Stimulated activated CD4-positive, alpha-beta T cell treated with anti-CD3 and anti-CD28 coated beads, Interleukin-12 subunit alpha, Interleukin-12 subunit beta, amount 100 ng/mL, for 4 hours (primary cell): Measurements from ENCODE around the gene ARMH1.

ENCODE experiments used
- DNase-seq: peaks from one replicate; pipeline ENCODE4 v3.0.0-alpha.2; 2020

ARMH1 gene

DNA sequence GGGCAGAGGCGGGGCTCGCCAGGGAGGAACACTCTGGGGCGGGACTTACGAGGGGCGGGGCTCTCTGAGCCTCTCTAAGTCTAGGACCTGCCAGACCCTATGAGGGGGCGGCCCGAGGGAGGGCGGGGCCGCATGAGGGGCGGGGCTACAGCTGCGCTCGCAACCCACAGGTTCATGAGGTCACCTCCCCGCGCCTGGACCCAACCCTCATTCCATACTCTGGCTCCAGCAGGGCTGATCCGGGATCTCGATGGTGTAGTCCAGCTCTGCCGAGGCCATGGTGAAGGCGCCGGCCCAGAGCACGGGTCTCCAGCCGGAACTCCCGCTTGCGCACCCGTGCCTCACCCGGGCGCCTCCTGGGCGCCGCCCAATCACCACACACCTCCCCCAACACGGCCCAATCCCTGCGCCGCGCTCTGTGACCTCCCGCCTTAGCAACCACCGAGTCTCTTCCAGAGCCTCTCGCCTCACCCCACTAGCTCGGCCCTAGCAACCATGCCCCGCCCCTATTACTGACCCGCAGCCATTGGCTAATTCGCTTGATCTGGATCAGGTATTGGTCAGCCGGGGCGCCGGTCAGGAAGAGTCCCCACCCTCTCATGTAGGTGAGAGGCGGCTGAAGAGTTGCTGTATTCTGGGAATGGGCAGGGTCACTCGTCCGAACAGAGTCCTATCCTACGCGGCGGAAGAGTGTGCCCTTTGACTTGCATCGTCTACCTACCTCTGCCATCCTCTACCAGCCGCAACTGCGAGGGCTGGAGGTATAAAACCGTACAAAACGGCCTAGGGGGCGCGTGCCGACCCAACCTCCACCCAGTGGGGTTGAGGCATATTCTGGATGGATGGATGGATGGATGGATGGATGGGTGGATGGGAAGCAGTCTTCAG lies at the start of gene ARMH1, which contains the start of gene TMEM53:
TSS of gene ARMH1 (plus strand) at position 602 of the 888 bp plus-strand sequence. CDS start 14,984 bp downstream, outside the sequence.
TSS of gene TMEM53 (minus strand) at position 369 of the 888 bp plus-strand sequence. CDS start at position 279, 90 bp downstream.
- peak; percentile 94 for DNase-seq

DNA sequence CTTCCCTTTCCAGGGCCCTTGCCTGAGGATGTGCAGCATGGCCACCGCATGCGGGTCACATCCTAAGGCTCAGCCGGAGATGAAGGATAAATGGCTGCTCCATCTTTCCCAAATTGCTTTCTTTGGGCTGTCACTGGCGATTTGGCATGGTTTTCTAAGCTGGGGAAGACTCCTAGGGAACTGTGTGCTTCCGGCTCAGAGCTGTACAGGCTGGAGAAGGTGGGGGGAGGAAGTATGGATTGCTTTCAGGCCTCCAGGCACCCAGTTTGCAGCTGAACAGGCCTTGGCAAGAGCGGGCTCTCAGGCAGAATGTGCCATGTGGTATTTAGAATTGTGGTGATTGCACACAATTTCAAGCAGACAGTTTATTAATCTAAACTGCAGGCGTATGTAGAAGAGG lies 49.2 kb upstream of the ARMH1 start:
- DNase-seq: no peak

DNA sequence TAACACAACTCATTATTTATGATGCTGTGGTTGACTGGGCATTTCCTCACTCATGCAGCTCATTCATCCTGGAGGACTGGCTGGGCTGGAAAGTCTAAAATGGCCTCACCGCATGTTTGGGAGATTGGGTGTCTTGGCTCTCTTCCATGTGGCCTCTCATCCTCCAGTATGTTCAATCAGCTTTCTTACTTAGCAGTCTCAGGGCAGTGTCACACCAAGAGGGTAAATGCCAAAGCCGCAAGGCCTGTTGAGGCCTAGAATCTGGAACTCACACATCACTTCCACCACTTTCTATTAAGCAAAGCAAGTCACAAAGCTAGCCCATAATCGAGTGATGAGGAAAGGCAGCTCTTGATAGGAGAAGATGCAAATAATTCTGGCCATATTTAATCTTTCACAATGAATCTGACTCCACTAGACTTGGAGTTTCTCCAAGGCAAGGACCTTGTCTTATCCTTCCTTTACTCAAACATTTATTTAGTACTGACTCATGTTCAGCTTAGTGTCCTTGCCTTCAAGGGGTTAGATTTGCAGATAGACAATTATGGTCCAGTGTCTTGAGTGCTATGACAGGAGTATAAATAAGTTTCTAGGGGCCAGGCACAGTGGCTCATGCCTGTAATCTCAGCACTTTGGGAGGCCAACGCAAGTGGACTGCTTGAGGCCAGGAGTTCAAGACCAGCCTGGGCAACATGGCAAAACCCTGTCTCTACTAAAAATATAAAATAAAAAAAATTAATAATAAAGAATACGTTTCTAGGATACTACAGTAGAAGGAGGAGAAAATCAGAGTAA lies 45.4 kb upstream of the ARMH1 start:
- no peak for DNase-seq

DNA sequence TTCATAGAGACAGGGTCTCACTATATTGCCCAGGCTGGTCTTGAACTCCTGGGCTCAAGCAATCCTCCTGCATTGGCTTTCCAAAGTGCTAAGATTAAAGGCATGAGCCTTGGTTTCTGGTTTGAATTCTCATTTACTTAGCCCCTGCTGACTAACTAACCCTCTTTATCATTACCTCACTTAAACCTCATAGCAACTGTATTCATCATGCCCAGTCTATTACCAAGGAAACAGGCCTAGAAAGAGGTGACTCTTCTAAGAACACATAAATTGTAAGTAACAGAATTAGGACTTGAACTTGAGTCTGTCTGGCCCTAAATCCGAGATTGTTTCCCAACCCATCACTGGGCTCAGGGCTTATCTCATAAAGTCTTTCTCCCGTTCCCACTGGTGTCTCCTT lies 44.4 kb upstream of the ARMH1 start:
- DNase-seq: no peak

DNA sequence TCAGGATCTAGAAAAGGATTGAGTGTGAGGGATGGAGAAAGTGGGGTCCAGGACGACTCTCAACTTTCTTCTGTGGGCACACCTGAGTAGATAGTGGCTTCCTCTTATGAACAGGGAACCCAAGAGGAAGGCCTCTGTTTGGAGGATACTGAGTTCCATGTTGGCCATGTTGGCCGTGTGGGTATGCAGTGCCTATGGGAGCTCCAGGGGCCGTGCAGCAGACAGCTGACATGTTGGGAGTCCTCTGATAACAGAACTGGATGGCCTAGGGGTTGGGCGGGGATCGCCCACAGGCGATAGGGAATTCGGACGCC lies 43.2 kb upstream of the ARMH1 start:
- DNase-seq: no peak

DNA sequence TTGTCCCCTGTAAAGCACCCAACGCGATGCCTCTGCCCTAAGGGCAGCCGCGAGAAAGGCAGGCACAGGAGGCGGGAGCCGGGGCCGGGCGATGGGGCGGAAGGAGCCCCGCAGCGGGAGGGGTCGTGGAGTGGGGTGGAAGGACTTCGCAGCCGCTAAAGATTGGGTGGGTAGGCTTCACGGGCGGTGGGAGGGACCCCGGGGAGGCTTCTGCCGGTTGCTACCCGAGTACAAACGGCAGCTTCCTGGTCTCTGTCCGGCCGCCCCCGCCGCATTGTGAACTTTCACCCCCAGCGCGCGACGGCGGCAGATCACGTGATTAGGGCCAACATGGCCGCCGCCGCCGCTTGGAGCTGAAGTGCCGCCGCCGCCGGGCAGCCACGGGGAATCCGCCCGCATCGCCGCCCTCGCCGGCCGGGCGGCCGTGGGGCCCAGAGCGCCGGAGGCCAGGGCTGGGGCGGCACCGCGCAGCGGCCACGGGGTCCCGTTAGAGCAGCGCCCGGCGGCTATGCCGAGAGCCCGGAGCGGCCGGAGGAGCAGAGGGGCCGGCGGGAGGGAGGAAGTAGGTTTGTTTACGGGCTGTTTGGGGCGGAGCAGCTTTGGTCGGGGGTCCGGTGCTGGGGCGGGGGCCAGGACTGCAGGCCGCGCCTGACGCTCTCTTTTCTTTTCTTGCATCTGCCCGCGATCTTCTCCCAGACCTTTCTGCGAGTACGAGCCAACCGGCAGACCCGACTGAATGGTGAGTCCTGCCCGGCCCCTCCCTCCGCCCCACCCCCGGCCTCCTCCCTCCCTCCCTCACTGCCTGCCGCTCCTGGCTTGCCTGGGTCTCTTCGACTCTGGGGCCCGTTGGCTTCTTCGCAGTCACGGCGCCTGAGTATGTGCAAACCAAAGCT lies 42.6 kb upstream of the ARMH1 start:
- DNase-seq: peak; percentile 90

DNA sequence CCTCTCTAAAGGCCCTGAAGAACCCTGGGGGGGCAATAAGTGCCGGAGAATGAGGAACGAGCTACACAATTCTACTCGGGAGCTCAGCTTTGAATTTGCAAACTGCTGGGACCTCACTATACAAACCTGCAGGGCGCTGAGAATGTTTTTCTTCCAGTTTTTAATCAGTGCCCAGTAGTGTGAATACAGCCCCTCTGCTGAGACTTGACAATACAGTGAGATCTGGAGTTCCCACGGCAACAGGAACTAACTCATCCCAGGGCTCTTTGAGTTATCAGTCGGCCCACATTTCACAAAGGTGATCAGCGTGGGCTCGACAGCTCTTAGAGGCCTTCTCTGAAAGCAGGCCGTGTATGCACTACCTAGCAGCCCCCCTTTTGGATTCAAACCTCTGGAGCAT lies 41.9 kb upstream of the ARMH1 start:
- no peak for DNase-seq

DNA sequence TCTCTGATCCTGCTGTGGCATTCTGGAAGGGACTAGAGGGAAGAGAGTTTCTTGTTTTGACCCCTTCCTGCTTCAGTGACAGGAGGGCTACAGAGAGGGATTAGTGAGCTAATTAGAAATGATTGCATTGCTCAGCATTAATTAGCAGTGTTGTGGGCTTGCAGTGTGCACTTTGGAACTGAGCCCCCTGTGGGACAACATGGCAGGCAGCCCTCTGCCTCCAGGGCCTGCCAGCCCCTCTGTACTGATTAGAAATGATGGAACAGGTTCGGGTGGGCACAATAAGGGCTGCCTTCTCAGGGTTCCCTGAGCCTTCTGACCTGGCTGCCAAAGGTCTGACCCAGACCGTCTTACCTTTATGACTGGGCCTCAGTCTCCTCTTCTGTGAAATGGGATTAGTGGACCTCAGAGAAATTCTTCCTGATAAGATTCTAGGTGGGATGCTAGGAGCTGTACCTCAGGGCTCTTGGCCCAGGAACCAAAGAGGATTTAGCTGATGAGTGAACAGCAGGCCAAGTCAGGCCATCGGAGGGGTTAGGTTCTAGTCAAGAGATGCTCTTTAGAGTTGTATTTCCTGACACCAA lies 39.8 kb upstream of the ARMH1 start:
- DNase-seq: no peak

DNA sequence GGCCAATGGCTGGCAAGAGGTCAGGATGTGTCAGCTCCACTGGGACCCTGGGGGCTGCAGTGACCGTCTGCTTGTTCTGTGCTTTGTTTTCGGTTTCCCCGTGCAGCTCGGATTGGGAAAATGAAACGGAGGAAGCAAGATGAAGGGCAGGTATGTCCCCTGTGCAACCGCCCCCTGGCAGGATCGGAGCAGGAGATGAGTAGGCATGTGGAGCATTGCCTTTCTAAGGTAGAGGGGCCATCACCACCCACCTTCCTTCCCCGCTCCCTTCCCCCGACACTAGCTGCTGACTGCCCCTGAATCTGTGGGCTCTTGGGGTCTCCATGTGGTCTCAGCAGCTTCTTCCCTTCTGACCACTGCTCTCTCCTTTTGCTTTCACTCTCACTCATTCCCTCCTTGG lies 39.1 kb upstream of the ARMH1 start:
- no peak for DNase-seq

DNA sequence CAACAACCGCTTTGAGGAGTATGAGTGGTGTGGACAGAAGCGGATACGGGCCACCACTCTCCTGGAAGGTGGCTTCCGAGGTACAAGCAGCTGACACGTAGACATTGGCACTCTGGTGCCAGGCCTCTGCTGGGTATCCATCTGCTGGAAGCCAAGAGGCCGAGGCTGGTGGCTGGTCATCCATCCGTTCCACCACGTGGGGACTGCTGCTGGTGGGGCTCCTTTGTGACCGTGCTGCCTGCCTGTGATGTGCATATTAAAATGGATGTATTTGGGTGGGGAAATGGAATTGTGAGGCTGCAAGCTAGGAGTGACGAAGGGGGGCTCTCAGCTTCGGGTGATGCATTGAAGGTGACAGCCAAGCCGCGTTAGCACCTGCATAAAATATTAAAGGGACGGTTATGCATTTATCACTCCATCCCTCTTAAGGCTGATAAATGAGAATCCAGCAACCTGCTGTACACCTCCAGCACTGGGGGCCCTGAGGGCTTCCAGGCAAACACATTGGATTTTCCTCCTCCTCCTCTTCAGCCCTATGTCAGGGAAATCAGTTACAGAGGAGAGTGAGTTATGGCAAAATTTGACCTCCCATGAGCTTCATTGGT lies 38.3 kb upstream of the ARMH1 start:
- no peak for DNase-seq

DNA sequence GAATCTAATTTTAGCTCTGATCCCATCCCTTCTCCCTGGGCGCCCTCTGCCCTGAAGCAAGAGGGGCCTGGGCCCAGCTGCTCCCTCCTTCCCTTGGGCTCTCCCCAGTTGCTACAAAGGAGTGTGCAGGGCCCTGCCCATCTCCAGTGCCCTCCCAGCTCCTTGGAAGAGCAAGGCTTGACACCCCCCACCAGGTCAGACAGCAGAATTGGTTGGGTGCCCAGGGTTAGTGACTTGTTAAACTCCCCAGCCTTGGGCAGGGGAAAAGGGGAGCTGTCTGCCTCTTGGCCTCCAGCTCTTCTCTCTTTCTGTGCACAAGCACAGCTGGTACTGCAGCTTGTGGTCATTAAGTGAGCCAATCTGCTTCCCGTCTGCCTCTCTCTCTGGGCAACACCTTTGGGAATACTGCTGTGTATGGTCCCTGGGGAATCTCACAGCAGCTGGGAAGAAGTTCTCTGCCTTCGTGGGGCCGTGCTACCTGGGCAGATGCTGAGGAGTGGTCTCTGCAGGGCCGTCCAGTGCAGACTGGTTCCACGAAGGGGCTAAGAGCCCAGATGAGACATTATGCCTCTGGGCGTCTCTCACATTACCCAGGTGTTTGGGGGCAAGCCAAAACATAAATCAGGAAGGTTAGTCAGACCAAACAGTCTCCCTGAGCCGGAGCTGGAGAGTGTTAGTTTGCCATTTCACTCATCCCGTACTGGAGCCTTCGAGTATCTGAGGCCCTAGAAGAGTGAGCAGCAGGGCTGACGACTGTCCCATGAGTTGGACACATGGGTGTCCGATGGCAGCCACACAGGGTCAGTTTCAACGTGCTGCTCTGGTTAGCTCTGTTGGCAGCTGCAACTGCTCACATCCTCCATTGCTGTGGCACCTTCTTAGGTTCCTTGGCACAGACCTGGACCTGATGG lies 37.6 kb upstream of the ARMH1 start:
- no peak for DNase-seq

DNA sequence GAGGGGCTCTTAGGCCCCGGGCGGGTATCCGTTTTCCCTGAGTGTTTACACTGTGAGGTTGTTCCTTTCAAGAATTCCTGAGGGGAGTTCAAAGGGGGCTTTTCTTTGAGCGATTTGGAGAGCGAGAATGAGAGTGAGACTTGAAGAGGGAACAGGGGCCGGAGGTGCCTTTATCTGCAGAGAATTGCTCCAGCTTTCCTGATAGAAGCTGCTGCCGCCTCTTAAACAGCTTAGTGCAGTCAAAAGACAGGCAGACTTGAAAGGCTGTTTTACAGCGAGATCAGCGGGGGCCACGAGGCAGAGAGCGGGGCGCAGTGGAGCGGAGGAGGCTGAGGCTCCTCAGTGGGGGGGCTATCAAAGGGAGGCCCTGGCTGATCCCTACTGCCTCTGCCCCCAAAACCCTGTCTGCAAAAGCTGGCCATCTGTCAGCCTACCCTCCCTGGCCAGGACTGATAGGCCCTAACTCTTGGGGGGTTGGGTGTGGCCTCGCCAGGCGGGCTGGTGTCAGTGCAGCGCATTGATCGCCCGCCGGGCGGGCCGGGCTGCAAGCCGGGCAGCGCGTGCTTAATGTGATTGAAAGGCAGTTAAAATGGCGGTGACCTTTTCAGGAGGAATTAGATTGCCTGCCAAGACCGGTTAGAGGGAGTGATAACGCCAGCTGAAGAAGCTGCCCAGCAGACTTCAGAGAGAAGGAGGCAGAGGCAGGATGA lies 36.7 kb upstream of the ARMH1 start:
- DNase-seq: no peak

DNA sequence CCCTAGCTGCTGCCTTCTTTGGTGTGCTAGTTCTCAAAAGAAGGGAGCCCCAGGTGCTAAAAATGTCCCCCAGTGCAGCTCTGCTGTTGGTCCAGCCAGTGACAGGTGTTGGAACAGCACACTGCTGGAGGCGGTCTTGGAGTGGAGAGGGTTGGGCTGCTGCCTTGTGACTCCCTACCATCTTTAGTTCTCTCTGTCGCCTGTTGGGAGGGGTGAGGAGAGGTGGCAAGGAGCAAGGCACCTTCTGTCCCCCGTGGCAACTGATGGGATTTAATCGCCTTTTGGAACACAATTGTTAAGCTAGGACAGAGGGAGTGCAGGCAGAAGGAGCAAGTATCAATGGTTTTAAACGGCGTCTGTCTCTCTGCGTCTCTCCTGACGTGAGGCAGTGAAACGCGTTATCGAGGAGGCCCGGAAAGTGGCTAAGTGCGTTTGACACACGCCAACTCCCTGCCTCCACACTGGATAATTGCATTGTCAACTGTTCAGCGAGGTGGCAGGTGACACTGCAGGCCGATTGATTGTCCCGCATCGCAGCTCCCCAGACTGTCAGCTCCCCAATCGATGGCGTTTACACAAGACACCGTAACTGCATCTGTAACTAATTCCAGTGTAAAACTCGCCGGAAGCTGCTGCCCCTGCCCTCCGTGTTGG lies 34.2 kb upstream of the ARMH1 start:
- no peak for DNase-seq

DNA sequence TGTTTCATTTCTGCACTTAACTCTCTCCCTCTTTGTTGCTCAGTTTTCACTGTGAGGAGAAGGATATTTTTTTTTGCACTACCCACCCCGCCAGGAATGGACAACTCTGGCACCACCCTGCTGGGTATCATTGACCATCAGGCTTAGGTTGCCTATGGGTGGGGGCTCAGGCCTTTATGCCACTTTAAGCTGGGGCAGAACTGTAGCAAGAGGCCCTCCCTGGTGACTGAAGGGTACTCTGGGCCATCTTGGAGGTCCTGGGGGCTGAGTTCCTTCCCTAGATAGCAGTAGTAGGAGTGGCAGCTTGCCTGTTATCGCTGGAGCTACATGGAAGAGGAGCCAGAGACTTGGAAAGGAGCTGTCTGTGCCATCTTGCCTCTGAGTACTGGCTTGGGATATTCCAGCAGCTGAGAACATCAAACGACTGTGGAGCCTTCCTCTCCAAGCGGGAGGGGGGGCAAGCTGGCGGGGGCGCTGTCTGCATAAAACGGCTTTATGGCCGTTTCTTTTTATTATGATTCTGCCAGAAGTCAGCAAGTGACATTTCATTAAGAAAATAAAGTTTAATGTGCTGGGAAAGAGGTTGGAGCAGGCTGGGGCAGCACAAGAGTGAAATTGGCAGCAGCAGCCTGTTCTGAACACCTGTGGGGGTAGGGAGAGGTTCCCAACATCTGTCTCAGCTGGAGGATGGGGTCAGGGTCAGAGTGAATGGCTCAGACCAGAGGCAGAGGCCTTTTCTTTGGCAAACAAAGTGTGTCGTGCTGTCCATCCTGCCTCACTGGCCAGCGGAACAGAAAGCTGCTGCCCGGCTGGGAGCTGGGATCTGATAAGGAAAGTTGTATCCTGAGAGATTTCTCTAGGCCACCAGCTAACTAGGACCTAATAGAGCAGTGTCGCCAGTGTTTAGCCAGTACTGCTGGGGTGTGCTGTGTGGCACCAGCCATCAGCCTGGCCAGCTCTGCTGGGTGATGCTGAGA lies 33.1 kb upstream of the ARMH1 start:
- DNase-seq: no peak

DNA sequence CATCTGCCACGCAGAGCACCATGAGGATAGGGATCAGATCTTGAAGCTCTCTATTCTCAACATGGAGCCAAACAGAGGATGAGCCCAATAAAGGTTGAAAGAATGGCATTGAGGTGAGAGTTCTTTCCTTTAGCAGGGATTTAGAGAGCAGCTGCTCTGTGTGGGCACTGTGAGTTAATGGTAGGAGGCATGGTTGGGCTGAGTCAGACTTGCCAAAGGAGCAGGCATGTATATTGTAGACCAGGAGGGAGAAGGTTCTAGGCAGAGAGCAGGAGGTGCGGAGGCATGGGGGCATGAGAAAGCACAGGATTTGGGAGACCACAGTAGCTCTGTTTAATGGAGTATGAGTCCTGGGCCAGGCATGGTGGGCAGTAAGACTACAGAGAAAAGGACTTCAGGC lies 32.3 kb upstream of the ARMH1 start:
- no peak for DNase-seq

DNA sequence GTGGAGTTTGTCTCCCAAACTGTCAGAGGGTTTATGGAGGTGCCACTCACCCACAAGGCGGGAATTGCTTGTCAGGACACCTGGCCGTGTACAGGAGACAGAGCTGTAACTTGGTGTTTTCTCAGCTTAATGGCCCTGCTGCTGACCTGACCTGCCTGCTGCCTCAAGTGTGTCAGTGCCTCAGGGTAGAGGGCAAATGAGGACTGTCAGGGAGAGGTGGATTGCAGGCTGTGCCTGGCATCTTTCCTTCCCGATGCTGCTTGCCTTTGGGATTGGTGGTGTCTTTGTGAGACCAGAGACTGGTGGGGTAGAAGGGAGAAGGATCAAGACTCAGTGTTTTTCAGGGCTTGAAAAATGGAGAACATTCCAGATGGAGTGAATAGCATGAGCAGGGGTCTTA lies 31.6 kb upstream of the ARMH1 start:
- DNase-seq: no peak

DNA sequence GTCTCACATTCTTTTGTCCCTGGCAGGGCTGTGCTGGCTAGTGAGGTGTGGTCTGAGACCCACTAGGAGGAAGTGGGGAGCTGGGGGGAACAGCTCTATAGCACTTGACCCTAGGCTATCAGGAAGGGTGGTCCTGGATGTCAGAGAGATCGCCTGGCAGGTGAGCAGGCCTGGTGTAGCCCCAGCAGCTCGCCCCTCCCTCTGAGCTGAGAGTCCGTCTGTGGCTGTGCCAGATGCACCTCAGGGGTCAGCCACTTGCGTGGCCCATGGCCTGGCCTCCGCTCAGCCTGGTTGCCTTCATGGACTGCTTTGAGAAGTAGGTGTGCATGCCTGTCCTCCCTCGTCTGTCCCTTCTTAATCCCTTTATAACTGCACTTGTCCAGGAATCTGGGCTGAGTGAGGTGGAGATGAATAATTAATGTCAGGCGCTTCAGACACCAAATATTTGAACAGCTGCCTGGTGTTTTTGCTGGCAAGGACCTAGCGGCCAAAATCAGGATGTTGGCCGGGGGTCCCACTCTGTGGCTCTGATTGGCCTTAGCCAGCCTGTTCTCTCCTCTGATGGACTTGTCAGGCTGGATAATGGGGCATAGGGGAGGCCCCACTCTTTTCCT lies 30.7 kb upstream of the ARMH1 start:
- no peak for DNase-seq

DNA sequence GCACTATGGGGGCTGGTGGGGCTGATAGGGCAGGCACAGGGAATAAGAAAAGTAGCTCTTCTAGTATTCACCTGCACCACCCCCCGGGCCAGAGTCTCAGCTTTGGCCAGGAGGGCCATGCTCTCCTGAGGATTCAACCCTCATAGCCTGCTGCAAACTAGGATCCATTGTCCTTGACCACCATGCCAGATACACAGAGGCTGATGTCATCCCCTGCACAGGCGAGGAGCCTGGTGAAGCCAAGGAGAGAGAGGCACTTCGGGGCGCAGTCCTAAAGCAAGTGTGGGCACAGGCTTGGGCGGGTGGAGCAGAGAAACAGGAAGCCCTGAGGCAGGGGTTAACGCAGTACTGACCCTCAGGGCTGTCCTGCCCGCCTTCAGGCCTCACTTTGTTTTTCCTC lies 29.7 kb upstream of the ARMH1 start:
- DNase-seq: no peak
